GM18526 (cell line): Measurements from ENCODE around the gene TAS2R7.

Experiments used
- POLR2A ChIP-seq: IDR thresholded peaks from 3 replicates; pipeline ENCODE4 v1.6.1; 2011; ENCODE audit not compliant: insufficient read length; ENCODE audit errors: extremely low read depth

Gene TAS2R7, protein sequence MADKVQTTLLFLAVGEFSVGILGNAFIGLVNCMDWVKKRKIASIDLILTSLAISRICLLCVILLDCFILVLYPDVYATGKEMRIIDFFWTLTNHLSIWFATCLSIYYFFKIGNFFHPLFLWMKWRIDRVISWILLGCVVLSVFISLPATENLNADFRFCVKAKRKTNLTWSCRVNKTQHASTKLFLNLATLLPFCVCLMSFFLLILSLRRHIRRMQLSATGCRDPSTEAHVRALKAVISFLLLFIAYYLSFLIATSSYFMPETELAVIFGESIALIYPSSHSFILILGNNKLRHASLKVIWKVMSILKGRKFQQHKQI

DNA sequence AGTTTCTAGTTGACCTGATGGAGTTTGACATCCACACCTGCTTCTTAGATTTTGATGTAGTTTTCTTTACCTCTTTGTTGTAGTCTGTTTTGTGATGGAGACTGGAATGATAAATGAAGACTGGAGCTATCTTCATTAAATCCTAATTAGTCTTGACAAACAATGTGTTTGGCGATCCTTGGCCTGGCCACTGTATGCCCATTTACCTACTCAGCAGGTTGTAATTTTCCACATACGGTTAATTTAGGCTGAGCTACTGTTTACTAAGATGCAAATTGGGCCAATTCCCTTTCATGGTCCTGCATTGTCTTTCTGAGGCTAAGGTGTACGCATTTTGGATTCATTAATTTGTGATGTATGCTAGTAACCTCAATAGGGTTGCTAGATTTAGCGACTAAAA, at the start of gene TAS2R7:
Gene TAS2R7 (minus strand): TSS at position 41 of the 400 bp plus-strand sequence. CDS start 57 bp downstream, outside the sequence.
- TF ChIP-seq POLR2A = no peak

DNA sequence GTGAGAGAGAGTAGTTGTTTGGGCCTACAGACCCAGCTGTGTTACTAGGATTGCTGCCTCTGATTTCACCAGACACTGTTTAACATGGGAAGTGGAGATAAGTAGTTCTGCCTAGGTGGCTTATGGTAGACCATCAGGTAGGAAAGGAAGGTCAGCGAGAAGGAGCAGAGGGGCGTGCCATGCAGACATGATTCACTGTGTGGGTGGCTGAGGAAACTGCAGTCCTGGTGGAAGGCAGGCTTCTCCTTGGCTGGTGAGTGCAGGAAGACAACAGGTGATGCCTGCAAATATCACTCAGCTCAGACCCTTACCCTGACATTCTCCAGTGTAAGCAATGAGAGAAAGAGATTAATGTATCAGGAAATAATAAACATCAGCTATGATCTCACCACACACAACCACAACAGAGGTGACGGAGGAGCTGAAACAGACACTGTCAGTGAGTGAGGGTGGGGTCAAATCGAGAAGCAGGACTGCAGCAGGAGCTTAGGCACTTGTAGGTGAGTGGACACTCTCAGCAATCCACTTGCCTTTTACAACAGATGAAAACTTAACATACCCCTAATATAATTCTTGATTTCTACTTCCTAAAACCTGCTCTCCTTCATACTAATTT, 48.9 kb upstream of the TAS2R7 start:
- TF ChIP-seq POLR2A = no peak

DNA sequence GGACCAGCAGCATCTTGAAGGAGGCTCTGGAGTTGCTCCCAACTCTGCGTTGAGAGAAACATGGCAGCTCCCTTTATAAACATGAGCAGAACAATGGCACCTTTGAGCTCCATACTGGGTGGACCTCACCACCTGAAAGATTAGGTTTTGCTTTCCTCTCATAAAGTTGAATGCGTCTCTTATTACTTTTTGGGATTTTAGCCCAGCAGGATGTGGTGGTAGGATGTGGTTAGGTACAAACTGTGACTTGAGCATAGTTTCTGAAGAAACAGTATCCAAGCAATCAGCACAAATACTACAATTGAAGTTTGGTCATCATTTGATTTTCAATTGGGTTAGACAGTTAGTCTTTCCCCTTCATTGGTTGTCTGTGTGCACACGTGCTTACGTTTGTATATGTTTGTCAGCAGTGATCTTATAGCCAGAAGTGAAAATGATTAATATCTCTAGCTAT, 47.0 kb upstream of the TAS2R7 start, which contains the start of gene PRR4:
Gene PRR4 (minus strand): TSS at position 51 of the 454 bp plus-strand sequence. CDS start 38 bp downstream, at position 13.
- TF ChIP-seq POLR2A = no peak

DNA sequence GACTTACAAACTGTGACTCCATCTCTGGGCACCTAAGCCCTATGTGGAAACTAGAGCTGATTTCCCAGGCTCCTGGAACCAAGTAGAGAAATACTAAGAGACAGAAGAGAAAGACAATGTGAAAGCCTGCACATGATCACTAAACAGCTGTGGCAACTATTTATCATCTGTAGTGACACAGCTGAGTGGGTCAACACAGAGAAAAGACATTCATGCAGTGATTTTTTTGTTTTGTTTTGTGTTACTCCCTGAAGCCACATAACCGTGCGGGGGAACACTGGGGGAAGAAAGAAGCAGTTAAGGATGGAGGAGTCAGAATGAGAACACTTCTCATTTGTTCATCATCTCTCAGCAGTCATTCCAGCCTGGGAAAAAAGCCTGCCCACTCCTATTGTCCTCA, 45.3 kb upstream of the TAS2R7 start:
- no peak for TF ChIP-seq POLR2A

DNA sequence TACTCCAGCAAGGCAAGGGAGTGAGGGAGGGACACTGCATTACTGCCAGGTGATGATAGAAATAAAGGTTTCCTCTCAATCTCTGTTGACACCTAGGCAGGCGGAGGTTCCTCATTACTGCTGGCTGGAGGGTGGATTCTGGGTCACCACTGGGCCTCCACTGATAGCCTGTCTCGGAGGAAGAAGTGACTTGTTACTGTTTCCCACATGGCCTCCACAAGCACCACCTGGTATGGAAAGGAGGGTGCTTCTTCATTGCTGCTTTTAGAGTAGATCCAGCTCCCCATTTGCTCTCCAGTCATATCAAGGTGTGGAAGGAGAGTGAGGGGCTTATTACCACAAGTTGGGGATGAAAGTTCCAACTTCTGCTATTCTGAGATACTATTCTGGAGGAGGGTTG, 40.4 kb upstream of the TAS2R7 start:
- TF ChIP-seq POLR2A = no peak

DNA sequence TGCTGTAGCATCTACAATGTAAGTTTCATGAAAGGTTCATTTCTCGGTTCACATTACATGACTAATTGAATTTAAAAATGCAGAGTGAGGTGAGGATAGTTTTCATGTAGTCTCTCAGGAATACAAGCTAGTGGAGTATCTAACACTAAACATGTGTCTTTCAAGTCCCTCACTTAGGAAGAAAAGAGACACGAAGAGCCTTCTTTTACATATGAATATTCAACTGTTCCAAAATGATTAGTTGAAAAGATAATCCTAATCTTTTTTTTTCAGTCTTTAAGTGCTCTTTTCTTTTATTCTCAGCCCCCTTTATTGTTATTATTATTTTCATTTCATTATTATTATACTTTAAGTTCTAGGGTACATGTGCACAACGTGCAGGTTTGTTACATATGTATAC, 36.0 kb upstream of the TAS2R7 start:
- no peak for TF ChIP-seq POLR2A

DNA sequence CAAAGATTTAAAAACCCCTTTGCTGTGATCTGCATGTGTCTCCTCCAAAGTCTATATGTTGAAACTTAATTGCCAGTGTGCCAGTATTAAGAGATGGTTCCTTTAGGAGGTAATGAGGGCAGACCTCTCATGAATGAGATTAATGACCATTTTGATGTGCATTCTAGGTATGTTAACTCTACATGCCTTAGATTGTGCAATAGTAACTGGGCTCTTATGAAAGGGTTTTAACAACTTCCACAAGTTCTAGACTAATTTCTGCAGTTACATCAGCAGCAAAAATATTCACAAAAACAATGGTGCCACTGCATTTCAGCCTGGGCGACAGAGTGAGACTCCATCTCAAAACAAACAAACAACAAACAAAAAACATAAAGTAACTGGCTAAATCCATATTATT, 27.6 kb upstream of the TAS2R7 start:
- no peak for TF ChIP-seq POLR2A

DNA sequence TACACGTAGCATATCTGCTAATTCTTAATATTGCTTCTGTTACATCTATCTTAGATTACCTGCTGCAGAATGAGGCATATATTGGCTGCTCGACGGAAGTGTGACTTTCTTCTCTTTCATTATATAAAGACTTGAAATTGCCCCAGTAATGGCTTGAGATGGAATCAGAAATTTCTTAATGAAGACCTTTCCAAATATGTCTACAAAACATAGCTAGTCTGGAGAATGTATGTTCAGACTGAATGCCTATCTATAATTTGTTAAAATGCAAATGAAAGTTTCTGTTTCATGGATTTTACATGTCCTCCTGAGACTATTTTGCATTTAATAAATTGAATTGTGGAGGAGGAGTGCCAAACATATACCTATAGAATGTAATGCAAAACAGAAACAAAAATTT, 23.8 kb upstream of the TAS2R7 start, which contains the start of gene TAS2R10:
Gene TAS2R10 (minus strand): TSS at position 101 of the 400 bp plus-strand sequence. CDS start 89 bp downstream, at position 12.
- no peak for TF ChIP-seq POLR2A

DNA sequence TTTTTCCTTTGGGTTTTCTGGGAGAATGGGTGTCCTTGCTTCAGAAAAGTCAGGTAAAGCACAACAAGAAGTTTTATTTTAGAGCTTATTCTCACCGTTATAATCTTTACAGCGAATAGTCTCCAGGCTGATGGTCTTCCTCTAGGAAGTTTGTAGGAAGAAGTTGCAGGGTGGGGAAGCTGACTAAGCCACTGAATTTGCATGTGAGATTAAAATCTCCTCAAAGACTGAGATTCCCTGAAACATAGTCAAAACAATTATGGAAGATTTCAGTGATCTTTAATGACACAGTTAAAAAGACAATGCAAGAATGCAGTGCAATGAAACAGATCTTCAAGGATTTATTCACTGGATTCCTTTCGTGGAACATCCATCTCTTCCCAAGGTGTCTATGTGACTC, 22.5 kb upstream of the TAS2R7 start:
- no peak for TF ChIP-seq POLR2A

DNA sequence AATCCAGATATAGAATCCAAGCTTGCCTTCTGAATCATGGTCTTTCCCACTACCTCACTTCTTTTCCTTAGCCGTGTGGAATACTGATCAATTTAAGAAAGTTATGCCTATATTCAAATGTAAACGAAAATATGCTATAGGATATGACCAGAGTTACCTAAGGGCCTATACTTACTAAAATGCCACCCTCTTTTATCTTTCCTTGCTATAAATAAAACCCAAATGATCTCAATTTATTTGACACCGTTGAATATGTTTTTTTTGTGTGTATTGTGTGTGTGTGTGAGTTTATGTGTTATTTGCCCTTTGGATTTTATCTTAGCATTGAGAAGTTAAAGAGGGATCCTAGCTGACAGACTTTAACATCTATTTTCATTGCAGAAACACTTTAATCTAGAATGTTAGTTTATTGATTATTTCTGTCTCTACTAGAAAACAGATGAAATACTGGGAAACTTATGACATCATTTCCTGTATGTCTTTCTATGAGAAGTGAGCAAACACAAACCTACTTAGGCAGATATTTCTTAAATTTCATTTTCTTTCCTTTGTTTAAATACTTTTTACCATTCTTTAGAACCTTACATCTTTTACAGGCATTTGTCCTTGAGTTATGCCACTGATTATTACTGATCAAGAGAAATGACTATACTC, 9.6 kb upstream of the TAS2R7 start:
- no peak for TF ChIP-seq POLR2A

DNA sequence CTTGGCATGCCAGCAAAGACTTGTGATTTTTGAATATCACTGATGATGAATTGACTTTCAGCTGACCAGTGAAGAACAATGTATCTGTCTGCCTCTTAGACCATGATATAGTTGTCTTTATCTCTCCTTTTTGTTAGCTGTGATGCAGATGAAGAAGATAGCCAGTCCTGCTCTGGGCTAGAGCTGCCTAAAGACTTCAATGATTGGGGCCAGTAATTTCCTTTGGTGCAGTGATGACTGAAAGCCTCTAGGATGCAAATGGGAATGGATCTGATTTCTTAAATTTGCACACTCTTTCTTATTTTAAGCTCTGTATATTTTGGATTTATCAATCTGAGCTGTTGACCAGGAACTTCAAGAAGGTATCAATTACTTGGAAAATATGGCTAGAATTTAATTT, 7.6 kb upstream of the TAS2R7 start, which contains the start of gene TAS2R9:
Gene TAS2R9 (minus strand): TSS at position 101 of the 400 bp plus-strand sequence. CDS start 93 bp downstream, at position 8.
- TF ChIP-seq POLR2A = no peak

DNA sequence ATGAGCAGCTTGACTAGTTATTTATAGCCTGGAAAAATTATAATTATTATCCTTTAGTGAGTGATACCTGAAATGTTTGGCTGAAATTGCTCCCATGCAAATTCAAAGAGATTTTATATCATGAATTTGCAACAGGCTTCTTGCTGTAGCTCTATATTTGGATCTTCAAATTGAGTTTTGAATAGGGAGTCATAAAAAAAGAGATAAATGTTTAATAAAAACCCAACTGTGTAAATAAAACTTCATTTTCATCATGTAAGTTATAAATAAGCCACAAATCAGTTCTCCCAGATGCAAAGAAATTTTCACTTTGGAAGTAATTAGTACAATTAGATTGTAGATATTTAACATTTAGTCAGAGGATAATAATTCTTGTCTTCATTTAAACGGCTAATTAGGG, 4.8 kb upstream of the TAS2R7 start, which contains the start of gene TAS2R8:
Gene TAS2R8 (minus strand): TSS at position 101 of the 400 bp plus-strand sequence. CDS start 306 bp downstream, outside the sequence.
- no peak for TF ChIP-seq POLR2A

DNA sequence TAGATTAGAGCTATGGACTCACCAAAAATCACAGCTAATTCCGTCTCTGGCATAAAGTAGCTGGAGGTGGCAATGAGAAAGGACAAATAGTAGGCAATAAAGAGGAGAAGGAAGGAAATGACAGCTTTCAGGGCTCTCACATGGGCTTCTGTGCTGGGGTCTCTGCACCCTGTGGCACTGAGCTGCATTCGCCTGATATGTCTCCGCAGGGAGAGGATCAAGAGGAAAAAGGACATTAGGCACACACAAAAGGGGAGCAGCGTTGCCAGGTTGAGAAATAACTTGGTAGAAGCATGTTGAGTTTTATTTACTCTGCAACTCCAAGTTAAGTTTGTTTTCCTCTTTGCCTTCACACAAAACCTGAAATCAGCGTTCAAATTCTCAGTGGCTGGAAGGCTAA, 686 bp downstream of the TAS2R7 start:
- TF ChIP-seq POLR2A = no peak

DNA sequence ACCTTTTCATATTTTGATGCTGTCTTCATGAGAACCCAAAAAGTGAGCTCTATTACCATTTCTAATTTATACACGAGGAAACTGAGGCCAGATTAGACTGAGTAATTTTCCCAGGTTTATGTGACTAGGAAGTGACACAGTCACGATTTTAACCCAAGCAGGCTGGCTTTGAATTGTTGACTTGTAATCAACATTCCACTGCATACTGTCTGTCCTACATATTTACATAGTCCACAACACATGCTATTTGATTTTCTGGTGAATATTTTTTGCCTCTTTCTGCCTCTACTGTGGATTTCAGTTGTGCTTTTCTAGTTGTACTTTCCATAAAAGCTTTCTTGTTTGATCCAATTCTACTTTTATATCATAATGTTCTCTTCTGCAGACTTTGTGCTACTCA, 8.2 kb downstream of the TAS2R7 start:
- TF ChIP-seq POLR2A = no peak

DNA sequence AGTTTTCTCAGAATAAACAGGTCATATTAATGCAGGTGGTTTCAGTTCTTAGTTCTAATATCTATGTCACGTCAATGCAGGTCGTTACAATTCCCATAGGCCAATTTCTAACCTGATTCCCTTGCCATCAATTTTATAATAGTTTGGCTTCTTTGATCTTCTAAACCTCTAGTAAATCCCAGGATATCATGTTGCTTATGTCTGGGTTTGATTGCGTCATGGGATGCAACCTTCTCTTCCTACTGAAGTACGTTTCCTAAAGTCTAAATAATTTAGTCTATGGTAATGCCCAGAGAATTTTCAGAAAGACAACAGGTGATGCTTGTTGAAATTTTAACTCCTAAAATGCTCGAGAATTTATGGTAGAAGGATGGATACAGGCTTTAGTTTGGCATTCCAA, 19.2 kb downstream of the TAS2R7 start:
- no peak for TF ChIP-seq POLR2A

DNA sequence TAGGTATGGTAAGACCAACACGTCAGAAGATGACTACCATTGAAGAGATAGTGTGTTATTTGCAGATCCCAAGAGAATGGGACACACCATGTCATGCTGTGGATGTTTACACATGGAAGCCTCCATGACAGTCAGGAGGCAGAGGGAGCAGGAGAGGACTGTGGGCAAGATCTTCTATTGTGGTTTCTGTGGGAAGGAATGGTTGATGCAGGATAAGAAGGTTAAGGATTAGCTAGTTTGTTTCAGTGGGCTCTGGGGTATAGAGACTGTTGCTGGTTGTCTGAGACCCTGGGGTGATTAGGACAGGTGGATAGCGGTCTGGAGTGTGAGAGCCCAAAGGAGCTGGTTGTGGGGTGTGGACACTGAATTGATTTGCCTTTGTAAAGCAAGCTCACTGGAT, 23.3 kb downstream of the TAS2R7 start:
- no peak for TF ChIP-seq POLR2A
